Epithelial cell of esophagus (primary cell): ENCODE results near the gene MAN1C1.

Experiments
- DNase-seq: peaks from one replicate; pipeline ENCODE4 v3.0.0; 2010; ENCODE audit warnings: low read depth
- H3K4me3 ChIP-seq: 2 replicates; pipeline ENCODE4 v1.5.1; 2011; ENCODE audit warnings: mild to moderate bottlenecking, low read length, control low read depth
- CTCF ChIP-seq: IDR thresholded peaks from 2 replicates; pipeline ENCODE4 v1.5.1; 2011; ENCODE audit warnings: low read depth, mild to moderate bottlenecking, low read length, control low read depth, inconsistent platforms; ENCODE audit not compliant: insufficient read depth; ENCODE audit errors: missing control alignments

The MAN1C1 gene

GRCh38 chr1:25712299-25712970 is 95.8 kb downstream of the MAN1C1 start:
- no peak for DNase-seq
- TF ChIP-seq CTCF: no peak
- H3K4me3 ChIP-seq: no peak overlapping the region

- H3K4me3 ChIP-seq: no peak overlapping the region
- no peak for DNase-seq
- TF ChIP-seq CTCF: no peak
These were observed 97.4 kb downstream of the MAN1C1 start for GRCh38 chr1:25713961-25714360.

- no peak for DNase-seq
- H3K4me3 ChIP-seq: no peak overlapping the region
- TF ChIP-seq CTCF: no peak
These were observed 97.9 kb downstream of the MAN1C1 start for GRCh38 chr1:25714372-25714931.

GRCh38 chr1:25715888-25716287 is 99.3 kb downstream of the MAN1C1 start:
- no peak for TF ChIP-seq CTCF
- DNase-seq: no peak
- H3K4me3 ChIP-seq: no peak overlapping the region

GRCh38 chr1:25716320-25716719 is 99.7 kb downstream of the MAN1C1 start:
- no peak overlapping the region for H3K4me3 ChIP-seq
- no peak for TF ChIP-seq CTCF
- DNase-seq: no peak

- no peak for TF ChIP-seq CTCF
- DNase-seq: no peak
- no peak overlapping the region for H3K4me3 ChIP-seq
These were observed 102.1 kb downstream of the MAN1C1 start for GRCh38 chr1:25718732-25719131.

GRCh38 chr1:25720624-25721023 is 104.0 kb downstream of the MAN1C1 start:
- no peak for DNase-seq
- no peak for TF ChIP-seq CTCF
- H3K4me3 ChIP-seq: no peak overlapping the region
